Left cardiac atrium (tissue), 4 donors: ENCODE results near the gene KYNU. TPM values are rescaled to one million over a fixed set of nuclear protein-coding genes. Genes with fewer than 3 reads are reported as not detected.
"Not testable (repeated sequence)": the region's sequence is repeated elsewhere in the genome, so short reads cannot be mapped to it uniquely, and the experiment has no call there.

ENCODE experiments used
- ATAC-seq, 2 donors: fragments of 200-7000 bp; cut with Tn5 transposase; one replicate each; pipeline ENCODE4 v1.9.1; 2020; ENCODE audit warnings: mild to moderate bottlenecking in 2 of 2, moderate library complexity in 2 of 2
- DNase-seq: peaks from one replicate; pipeline ENCODE4 v3.0.0-alpha.2; 2020
- intact Hi-C, 2 donors: fragments of 100-400 bp; cut with DNase I; formaldehyde crosslinking; loops; one replicate each; pipeline versions ENCODE4 v1.14.1 to v1.15.1; 2022 to 2023
- total RNA-seq, 2 donors: library from RNA; stranded (reverse); fragmentation: NEBNext Ultra II Directional; extraction: Animal tissue kit (Norgen Biotek cat#: 25700); gene quantifications; one replicate each; pipeline ENCODE4 v1.2.1, GENCODE V29; 2021
- donor health status: DM: no; HTN: yes; CAD: no.
- donor health status: DM: no; HTN: yes; CAD: no; lungs with severe emphysema.
- donor health status: DM: yes; HTN: yes; CAD: no.
- donor health status: Dilated cardiomyopathy.

KYNU gene
- total RNA-seq, 2 donors from 2014 or later: 2.1 to 3.8 TPM

- intact Hi-C loops: no loop called here
- ATAC-seq (no peak), DNase-seq (no peak)
These were observed 7.9 kb upstream of the KYNU start for GRCh38 chr2:142869461-142870106.

DNA sequence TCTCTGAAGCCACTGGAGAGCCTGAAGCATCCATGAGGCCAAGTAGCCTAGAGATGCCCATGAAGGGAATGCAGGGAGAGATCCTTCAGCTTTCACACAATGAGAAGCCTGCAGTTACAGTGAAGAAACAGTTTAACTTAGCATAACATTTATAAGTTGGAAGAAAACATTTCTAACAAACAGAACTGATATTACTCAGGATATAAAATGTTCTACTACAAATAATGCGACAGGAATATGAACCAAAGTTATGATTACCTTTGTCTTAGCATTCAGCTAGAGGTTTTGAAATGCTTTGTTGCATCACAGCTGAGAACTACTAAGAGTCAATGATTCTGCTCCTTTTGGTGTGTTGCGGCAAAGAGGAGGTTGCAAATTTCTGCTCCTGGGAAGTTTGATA lies 6.9 kb upstream of the KYNU start:
- no peak for ATAC-seq

GRCh38 chr2:142871396-142871795 lies 6.1 kb upstream of the KYNU start:
- ATAC-seq (no peak), DNase-seq (no peak)
- intact Hi-C loops: no loop called here

More for the DNA sequence above, 6.9 kb upstream of the KYNU start:
- no peak for DNase-seq
- intact Hi-C loops: no loop called here

- DNase-seq (no peak), ATAC-seq (no peak)
These were observed 4.4 kb upstream of the KYNU start for GRCh38 chr2:142872882-142873724.

GRCh38 chr2:142873831-142874287 lies 3.6 kb upstream of the KYNU start:
- DNase-seq (no peak), ATAC-seq (no peak)
- intact Hi-C loops: no loop called here

More at GRCh38 chr2:142872882-142873724, 4.4 kb upstream of the KYNU start:
- intact Hi-C loops: no loop called here

DNA sequence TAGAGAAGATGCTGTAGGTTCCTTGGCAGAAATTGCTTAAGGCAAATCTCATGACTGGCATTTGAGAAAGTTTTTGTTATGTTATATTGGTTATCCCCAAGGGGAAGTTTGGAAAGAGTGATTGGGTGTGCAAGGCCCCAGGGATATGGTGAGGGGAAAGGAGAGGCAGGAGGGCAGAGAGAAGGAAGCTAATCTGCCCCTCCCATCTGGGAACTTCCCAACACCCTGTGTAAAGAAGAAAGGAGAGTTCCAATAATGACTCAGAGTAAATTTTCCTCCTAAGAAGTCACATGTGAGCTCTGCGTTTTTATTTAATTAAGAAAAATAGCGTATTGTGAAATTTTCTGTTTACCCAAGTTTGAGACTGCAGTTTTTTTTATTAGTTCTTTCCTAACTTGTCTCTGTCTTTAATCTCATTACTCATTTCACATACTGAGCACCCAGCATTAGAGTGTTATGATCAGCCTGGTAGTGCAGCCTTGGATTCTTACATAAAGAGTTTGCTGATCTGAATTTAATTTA lies 3.1 kb upstream of the KYNU start:
- peak; percentile 34 to 94 for ATAC-seq
- peak; percentile 22 for DNase-seq
- intact Hi-C loops: no loop called here

GRCh38 chr2:142875010-142875409 lies 2.5 kb upstream of the KYNU start:
- intact Hi-C loops: no loop called here
- no peak for DNase-seq
- ATAC-seq: no peak

GRCh38 chr2:142875652-142876051 lies 1.8 kb upstream of the KYNU start:
- intact Hi-C loops: no loop called here
- DNase-seq: no peak
- no peak for ATAC-seq

DNA sequence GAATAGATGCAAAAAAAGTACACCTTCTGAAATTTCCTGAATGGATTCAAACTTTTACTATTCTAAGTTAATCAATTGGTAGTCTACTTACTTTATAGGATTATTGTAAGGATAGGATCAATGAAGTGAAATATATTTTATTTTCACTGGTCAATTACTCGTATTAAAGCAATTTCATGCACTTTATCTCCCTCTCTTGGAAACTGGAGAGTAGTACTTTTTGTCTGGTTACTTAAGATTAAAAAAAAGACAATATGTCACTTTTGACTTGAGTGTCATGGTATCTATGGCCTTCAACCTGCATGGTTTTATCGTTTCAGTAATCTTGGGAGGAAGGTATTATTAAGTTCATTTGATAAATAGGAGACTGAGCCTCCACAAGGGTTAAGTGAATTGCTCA lies 1.0 kb upstream of the KYNU start:
- ATAC-seq (no peak), DNase-seq (no peak)
- intact Hi-C loops: no loop called here

DNA sequence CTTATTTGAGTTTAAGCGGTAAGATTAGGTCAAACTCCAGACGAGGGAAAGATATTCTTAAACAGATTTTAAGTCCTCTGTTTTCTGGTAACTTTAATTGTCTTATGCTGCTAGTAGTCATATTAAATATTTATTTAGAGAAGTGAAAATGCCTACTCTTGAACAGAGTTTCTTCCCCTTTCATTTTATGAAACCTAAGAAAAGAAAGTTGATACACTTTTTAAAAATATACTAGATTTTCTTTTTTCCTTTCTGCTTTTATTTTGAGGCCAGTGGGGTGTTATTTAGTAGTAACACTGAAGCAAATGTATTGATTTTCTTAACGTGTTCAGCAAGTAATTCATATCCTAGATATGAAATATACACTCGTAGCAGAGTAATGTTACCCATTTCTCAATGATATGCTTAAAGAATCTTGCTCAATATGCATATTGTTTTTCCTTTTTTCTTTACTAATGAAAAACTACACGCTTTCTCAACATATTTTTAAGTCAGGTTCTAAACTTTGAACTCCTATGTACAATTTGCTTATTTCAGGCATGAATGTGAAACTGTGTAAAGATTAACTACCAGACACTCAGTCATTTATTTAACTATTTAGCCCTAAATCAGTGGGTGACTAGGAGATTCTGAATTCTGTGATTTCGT lies 691 bp downstream of the KYNU start:
- intact Hi-C loops: no loop called here
- DNase-seq (no peak), ATAC-seq (no peak)

- ATAC-seq (no peak), DNase-seq (no peak)
- intact Hi-C loops: no loop called here
These were observed 1.7 kb downstream of the KYNU start for GRCh38 chr2:142879151-142879550.

DNA sequence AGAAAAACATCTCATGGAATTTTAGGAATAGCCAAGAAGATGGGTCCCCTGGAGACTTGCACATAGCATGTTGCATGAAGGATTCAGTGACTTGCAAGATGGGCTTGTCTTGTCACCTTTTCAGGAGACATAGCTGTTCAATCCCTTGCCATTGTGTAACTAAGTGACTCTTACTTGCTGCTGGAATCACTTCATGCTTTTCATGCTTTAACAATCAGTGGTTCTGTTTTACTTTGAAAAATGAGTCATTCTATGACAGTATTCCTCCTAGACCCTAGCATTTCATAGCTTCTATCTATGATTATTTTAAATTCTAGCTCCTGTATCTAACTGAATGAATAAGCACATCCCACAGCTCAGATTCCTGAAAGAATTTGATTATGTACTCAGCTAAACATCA lies 2.8 kb downstream of the KYNU start:
- ATAC-seq: no peak

DNA sequence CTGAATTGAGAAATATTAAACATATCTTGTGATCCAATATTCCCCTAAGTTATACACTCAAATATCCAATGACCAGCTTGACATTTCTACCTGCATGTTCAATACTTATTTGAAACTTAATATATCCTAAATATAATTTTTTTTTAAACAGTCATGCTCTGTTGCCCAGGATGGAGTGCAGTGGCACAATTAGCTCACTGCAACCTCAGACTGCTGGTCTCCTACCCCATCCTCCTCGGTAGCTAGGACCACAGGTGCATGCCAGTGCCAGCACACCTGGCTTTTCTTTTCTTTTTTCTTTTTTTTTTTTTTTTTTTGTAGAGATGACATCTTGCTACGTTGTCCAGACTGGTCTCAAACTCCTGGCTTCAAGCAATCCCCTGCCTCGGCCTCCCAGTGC lies 4.2 kb downstream of the KYNU start:
- ATAC-seq: no peak
- no peak for DNase-seq
- intact Hi-C loops: no loop called here

More for the DNA sequence above, 2.8 kb downstream of the KYNU start:
- intact Hi-C loops: no loop called here
- no peak for DNase-seq

DNA sequence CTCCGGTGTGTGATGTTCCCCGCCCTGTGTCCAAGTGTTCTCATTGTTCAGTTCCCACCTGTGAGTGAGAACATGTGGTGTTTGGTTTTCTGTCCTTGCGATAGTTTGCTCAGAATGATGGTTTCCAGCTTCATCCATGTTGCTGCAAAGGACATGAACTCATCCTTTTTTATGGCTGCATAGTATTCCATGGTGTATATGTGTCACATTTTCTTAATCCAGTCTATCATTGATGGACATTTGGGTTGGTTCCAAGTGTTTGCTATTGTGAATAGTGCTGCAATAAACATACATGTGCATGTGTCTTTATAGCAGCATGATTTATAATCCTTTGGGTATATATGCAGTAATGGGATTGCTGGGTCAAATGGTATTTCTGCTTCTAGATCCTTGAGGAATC lies 5.0 kb downstream of the KYNU start:
- intact Hi-C loops, ATAC-seq, DNase-seq: not testable (repeated sequence)

DNA sequence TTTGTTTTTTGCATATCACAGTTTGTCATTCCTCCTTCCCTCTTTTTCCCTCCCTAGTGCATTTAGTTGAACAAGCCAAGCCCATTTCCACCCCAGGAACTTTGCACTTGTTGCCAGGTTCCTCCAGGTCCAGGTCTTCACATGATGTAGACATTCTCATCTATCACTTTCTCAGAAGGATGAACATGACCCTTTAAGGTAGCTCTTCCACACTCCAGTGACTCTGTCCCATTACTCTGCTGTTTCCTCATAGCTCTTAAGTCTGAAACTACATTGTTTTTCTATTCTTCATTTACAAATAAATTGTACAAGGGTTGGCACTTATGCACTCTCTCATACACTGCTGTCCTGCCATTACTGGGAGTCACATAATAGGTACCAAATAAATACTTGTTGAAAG lies 6.1 kb downstream of the KYNU start:
- DNase-seq (no peak), ATAC-seq (no peak)
- intact Hi-C loops: no loop called here

- ATAC-seq (no peak), DNase-seq (no peak)
- intact Hi-C loops: no loop called here
These were observed 8.1 kb downstream of the KYNU start for GRCh38 chr2:142885543-142885942.

GRCh38 chr2:142892715-142893114 lies 15.3 kb downstream of the KYNU start:
- ATAC-seq (no peak), DNase-seq (no peak)
- intact Hi-C loops: no loop called here

DNA sequence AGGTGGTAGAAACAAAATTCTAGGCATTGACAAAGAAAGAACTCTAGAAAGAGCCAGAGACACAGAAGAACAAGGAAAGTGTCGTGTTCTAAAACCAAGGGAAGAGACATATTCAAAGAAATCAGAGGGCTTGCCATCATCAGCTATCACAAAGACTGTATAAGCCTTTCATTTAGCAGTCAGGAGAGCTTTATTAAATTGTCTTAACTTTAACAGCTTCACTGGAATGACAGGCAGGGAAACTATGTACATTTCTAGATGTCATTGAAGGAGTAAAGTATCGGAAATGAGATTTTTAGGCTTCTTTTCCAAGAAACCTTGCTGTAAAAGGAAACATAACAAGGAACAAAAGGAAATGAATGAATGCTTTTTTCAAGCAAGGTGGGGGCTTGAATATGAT lies 15.8 kb downstream of the KYNU start:
- DNase-seq: no peak
- intact Hi-C loops: no loop called here
- no peak for ATAC-seq

- intact Hi-C loops: no loop called here
- ATAC-seq: no peak
These were observed 20.3 kb downstream of the KYNU start for GRCh38 chr2:142897807-142898206.

GRCh38 chr2:142900327-142900726 lies 22.9 kb downstream of the KYNU start:
- intact Hi-C loops, DNase-seq, ATAC-seq: not testable (repeated sequence)

More at GRCh38 chr2:142897807-142898206, 20.3 kb downstream of the KYNU start:
- no peak for DNase-seq
